ENCODE data around the gene RAB3C. TPM values are rescaled to one million over a fixed set of nuclear protein-coding genes. Genes with fewer than 3 reads are reported as not detected.

RAB3C gene
- total RNA-seq, 3 donors from 2014 or later, result 2.9 to 4.8 (median 3.1) TPM

GRCh38 chr5:58904737-58905136 is 321.9 kb downstream of the RAB3C start:
- H3K36me3 ChIP-seq (ENCODE audit: low read depth), result no peaks in the 10 kb centered on the region
- H3K4me3 ChIP-seq, result no peak overlapping the region
- no peak for TF ChIP-seq CTCF (IDR thresholded peaks at IDR 0.05)
- H3K9me3 ChIP-seq, result no peaks in the 10 kb centered on the region
- intact Hi-C loops (cut with DNase I, micrococcal nuclease), result no loop called here
- no peak for ATAC-seq
- no peak for DNase-seq
- no peaks in the 10 kb centered on the region for H3K4me1 ChIP-seq (ENCODE audit: low read depth)

GRCh38 chr5:58905944-58906343 is 323.1 kb downstream of the RAB3C start:
- ATAC-seq, result no peak
- no peaks in the 10 kb centered on the region for H3K4me1 ChIP-seq (ENCODE audit: low read depth)
- no peak for DNase-seq
- H3K4me3 ChIP-seq, result no peak overlapping the region
- H3K36me3 ChIP-seq (ENCODE audit: low read depth), result no peaks in the 10 kb centered on the region
- intact Hi-C loops (cut with DNase I, micrococcal nuclease), result no loop called here
- no peaks in the 10 kb centered on the region for H3K9me3 ChIP-seq
- no peak for TF ChIP-seq CTCF (IDR thresholded peaks at IDR 0.05)

Other genes with a start within 250 kb of the RAB3C start
- gene PLK2, start 123.0 kb upstream of the RAB3C start, total RNA-seq, result 10 to 100 TPM; 13.0 to 24.7 (median 14.5) TPM
- gene GAPT, start 91.6 kb upstream of the RAB3C start, total RNA-seq, result under 1 TPM; 0.17 to 0.98 (median 0.43) TPM

Measured in mucosa of descending colon (tissue), 3 donors.